Stimulated activated CD4-positive, alpha-beta T cell treated with anti-CD3 and anti-CD28 coated beads, Interleukin-4, amount 100 ng/mL, for 48 hours (primary cell): ENCODE results near the gene PDGFA.

Experiments used
- DNase-seq, 2 donors: peaks; one replicate each; pipeline ENCODE4 v3.0.0-alpha.2; 2020; ENCODE audit warnings: low read depth in 2 of 2

Gene PDGFA

DNA sequence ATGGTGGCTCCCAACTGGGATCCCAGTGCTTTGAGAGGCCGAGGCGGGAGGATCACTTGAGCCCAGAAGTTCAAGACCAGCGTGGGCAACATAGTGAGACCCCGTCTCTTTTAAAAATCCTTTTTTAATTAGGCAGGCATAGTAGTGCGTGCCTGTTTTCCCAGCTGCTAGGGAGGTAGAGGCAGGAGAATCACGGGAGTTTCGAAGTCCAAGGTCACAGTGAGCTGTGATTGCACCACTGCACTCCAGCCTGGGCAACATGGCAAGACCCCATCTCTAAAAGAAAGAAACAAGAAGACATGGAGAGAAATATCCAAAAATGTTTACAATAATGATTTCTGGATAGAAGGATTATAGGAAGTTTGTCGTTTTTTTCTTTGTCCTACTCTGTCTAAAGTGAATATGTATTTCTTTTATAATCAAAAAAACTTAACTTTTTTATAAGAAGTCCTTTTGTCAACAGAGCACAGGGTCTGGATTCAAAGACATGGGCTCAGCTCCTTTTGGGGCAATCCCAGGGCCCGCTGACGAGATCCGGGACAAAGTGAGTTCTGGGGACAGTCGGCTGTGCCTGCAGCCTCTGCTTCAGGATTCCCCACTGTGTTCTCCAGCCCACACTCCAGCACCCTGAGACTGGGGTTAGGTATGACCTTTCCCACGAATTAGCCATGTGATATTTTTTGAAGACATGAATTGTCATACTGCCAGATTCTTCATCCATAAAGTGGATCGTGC, 45.6 kb downstream of the PDGFA start:
- DNase-seq = no peak

GRCh38 chr7:473211-473734, 46.4 kb downstream of the PDGFA start:
- no peak for DNase-seq

GRCh38 chr7:472640-472957, 47.0 kb downstream of the PDGFA start:
- DNase-seq = no peak

DNA sequence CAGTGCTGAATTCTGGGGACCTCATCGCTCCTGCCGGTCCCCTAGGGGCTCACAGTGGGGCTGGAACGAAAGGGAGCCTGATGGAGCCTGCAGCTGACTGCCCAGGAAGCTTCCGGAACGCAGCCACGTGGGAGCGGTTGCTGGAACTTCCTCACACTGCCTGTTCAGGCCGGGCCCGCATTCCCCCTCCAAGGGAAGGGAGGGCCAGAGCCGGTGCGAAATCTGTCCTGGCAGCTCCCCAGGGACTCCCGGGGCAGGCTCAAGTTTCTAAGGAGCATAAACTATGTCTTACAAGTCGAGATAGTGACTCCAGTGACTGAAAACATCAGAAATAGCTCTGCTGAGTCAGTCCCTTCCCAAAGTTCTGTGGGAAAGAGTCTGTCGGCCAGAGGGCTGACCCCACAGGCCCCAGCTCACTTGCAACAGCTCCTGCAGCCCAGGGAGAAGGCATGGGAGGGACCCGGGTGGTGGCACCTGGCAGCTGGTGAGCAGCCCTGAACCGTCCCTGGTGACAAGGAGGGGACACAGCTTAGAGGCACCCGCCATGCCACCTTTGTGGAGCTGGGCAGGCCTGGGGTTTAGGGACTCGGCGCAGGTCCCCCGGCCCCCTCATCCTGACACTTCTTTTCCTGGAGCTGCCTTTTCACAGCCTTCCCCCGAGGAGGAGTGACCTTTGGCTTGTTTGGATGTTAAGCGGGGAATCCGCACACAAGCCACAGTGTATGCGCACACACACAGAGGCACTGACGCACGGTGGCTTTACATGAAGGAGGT, 47.6 kb downstream of the PDGFA start:
- no peak for DNase-seq

DNA sequence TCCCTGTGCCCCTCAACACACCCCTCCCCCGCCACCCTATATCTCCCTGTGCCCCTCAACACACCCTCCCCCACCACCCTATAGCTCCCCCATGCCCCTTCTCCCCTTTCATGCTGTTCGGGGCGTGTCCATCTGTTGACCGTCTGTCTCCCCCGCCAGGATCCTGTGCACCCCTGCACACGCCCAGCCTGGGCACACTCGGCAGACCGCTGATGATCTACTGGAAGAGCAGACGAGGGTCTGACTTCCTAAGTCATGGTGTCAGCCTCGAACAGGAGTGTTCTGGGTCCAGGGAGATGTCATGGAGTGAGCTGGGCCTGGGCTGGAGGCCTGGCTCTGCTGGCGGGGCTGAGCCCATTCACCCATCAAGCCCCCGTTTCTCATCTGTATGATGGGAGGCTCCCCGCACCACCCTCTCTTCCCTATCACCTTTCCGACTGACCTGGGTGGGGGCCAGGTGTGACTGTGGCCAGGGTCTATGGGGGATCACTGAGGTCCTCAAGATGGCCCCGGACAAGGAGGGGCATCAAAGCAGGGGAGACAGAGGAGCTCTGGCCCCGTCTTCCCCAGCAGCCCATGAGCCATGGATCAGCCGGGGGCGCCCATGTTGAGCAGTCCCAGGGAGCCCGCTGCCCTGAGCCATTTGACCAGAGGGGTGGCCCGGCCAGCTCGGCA, 48.3 kb downstream of the PDGFA start:
- no peak for DNase-seq

GRCh38 chr7:469563-469961, 50.1 kb downstream of the PDGFA start:
- no peak for DNase-seq

GRCh38 chr7:468681-469562, 50.7 kb downstream of the PDGFA start:
- DNase-seq = no peak

GRCh38 chr7:467856-468545, 51.6 kb downstream of the PDGFA start:
- no peak for DNase-seq

DNA sequence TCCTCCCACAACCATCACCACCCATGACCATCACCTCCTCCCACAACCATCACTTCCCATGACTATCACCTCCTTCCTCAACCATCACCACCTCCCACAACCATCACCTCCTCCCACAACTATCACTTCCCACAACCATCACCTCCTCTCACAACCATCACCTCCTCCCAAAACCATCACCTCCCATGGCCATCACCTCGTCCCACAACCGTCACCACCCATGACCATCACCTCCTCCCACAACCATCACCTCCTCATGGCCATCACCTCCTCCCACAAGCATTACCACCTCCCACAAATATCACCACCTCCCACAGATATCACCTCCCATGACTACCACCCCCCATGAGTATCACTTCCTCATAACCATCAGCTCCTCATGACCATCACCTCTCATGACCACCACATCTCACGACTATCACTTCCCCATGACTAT, 52.2 kb downstream of the PDGFA start:
- no peak for DNase-seq

DNA sequence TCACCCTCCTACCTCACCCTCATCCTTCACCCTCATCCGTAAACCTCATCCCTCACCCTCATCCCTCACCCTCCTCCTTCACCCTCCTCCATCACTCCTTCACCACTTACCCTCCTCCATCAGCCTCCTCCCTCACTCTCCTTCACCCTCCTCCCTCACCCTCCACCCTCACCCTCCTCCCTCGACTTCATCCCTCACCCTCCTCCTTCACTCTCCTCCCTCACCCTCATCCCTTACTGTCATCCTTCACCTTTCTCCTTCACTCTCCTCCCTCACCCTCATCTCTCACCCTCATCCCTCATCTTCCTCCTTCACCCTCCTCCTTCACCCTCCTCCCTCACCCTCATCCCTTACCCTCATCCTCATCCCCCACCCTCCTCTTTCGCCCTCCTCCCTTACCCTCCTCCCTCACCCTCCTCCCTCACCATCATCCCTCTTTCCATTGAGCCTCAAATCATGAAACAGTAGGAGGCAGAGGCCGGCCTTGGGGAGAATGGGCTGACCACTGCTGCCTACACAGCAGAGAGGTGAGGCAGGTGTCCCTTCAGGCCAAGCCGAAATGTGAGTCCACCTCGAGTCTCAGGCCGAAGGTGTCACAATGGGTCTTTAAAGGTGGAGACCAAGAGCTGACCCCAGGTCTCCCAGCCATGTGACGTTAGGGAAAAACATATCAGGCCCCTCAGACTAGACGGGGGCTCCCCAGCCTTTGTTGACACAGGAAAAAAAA, 53.0 kb downstream of the PDGFA start:
- DNase-seq = no peak

DNA sequence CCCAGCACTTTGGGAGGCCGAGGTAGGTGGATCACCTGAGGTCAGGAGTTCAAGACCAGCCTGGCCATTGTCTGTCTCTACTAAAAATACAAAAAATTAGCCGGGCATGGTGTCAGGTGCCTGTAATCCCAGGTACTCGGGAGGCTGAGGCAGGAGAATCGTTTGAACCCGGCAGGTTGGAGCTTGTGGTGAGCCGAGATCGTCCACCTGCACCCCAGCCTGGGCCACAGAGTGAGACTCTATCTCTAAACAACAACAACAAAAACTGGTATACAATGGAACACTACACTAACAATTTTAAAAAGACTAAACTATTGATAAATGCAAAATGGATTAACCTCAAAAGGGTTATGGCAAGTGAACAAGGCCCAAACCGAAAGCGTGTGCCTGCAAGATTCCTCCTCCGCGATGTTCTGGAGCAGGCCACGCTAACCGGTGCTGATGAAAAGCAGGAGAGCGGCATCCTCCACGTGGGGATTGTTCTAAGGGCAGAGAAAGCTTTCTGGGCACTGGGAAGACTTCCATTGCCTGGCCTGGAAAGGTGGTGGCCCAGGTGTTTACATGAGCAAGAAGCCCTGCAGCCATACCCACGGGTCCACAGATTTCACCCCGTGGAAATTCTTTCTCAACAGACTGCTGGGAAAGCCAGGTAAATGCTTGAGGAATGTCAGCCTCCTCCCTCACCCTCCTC, 53.8 kb downstream of the PDGFA start:
- no peak for DNase-seq

GRCh38 chr7:464454-465401, 54.9 kb downstream of the PDGFA start:
- no peak for DNase-seq

GRCh38 chr7:463817-464453, 55.7 kb downstream of the PDGFA start:
- DNase-seq = no peak

DNA sequence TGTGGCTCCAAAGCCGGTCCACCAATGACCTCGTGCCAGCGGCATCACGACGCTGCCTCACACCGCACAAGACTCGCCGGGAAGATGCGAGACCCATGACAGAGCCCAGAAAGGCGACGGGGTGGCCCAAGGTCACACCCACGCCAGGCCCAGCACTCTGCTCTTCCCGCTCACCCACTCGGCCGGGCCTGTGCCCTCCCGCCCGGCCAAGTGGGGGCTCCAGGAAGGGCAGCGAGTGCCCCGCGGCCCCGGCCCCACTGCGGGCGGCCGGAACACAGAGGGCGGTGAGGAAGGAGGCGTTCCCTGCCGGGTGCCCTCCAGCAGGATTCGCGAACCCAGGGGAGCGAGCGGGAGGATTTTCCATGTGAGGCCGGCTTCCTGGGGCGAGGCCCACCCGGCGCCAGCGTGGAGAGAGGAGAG, 56.3 kb downstream of the PDGFA start:
- no peak for DNase-seq

DNA sequence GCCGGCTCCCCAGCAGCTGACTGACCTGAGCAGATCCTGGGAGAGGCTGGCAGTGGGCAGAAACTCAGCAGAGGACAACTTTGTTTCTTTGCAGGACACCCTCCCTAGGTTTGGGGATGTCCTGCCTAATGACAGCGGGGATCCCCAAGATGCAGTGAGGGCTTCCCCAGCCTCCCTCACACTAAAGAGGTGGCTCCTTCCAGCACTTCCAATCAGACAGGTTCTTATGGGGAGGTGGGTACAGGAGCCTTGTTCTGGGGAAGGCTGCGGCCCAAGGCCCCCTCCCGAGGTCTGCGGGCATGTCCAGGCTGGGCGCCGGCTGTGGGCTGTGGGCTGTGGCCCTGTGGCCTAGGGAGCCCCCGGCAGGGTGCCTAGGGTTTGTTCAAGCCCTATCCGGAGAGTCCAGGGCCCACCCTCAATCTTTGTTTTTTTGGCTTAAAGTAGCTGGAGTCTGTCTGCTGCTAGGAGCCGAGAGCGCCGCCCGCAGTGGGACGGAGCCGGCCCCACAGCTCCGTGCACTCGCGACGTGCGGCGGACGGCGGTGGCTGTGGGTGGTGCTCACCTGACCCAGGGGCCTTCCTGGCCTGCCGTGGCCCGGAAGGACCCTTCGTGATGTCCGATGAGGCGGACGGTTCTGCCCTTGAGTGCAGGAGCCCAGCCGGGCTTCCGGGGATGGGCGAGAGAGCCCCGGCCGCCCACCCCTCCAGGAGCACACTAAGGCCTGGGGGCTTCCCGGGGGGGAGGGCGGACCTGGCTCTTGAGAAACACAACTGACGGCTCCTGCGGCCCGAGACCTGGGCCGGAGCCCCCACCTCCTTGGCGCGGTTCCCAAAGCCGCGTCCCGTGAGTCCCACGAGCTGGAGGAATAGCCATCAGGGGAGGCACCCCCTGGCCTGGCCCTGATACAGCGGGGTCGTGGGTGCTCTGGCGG, 57.2 kb downstream of the PDGFA start:
- no peak for DNase-seq

DNA sequence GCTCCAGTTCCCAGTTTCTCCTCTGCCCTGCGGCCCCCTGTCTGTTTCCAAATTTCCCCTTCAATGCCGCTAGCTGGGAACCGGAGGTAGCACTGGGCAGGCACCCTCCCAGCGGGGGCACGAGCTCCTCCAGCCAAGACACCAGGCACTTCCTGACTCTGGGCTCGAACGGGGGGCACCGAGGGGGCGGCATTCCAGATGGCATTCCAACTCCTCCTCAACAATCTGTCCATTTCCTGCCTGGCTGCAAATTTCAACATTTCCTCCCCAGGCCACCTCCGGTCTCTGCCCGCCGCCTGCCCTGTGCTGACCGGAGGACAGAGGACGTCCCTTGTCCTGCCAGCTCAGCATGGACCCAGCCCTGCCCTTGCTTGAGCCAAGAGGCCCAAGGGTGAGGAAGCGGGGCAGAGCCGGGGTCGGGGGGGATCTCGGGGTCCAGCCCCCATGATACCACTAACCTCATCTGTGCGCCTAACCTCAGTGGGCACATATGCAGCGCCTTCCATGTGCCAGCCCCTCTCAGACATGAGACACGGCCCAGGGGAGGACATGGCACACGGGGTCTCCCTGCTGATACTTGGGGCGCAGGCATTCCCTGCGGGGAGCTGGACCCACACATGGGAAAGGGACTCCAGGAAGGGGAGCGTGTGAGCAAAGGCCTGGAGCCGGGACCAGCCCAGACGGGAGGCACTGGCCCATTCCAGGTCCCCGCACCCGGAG, 58.0 kb downstream of the PDGFA start:
- no peak for DNase-seq
